GM21529 (cell line): ENCODE measurements around the gene HPSE2.
"Not testable (repeated sequence)": the region's sequence is repeated elsewhere in the genome, so short reads cannot be mapped to it uniquely, and the experiment has no call there.

Source experiments
- ATAC-seq: cut with Tn5 transposase; IDR thresholded peaks from one replicate; pipeline ENCODE4 v1.9.1; 2021; ENCODE audit not compliant: unreplicated experiment

HPSE2 gene

GRCh38 chr10:99010286-99010685 is 225.4 kb downstream of the HPSE2 start:
- no peak for ATAC-seq

- ATAC-seq, result no peak
Measured at GRCh38 chr10:99008054-99008453, 227.6 kb downstream of the HPSE2 start.

- ATAC-seq, result no peak
Measured at GRCh38 chr10:99007457-99007856, 228.2 kb downstream of the HPSE2 start.

- ATAC-seq, result no peak
Measured at GRCh38 chr10:99005254-99005653, 230.4 kb downstream of the HPSE2 start.

GRCh38 chr10:99004738-99005137 is 230.9 kb downstream of the HPSE2 start:
- no peak for ATAC-seq

GRCh38 chr10:99002392-99002791 is 233.3 kb downstream of the HPSE2 start:
- no peak for ATAC-seq

- no peak for ATAC-seq
Measured at GRCh38 chr10:98997596-98997995, 238.1 kb downstream of the HPSE2 start.

- ATAC-seq, result peak; percentile 61
Measured at GRCh38 chr10:98994030-98994429, 241.6 kb downstream of the HPSE2 start.

- ATAC-seq, result not testable (repeated sequence)
Measured at GRCh38 chr10:98983751-98984150, 251.9 kb downstream of the HPSE2 start.

- ATAC-seq, result no peak
Measured at GRCh38 chr10:98980353-98980752, 255.3 kb downstream of the HPSE2 start.

GRCh38 chr10:98971464-98971863 is 264.2 kb downstream of the HPSE2 start:
- ATAC-seq, result no peak

- no peak for ATAC-seq
Measured at GRCh38 chr10:98967601-98968000, 268.1 kb downstream of the HPSE2 start.

GRCh38 chr10:98963608-98964007 is 272.0 kb downstream of the HPSE2 start:
- ATAC-seq, result no peak

GRCh38 chr10:98959379-98959778 is 276.3 kb downstream of the HPSE2 start:
- no peak for ATAC-seq

- no peak for ATAC-seq
Measured at GRCh38 chr10:98957801-98958200, 277.9 kb downstream of the HPSE2 start.

GRCh38 chr10:98956576-98957260 is 278.9 kb downstream of the HPSE2 start:
- ATAC-seq, result no peak

- ATAC-seq, result no peak
Measured at GRCh38 chr10:98953251-98953650, 282.4 kb downstream of the HPSE2 start.

GRCh38 chr10:98951269-98952000 is 284.2 kb downstream of the HPSE2 start:
- no peak for ATAC-seq

GRCh38 chr10:98950106-98950505 is 285.5 kb downstream of the HPSE2 start:
- no peak for ATAC-seq

GRCh38 chr10:98949306-98949705 is 286.3 kb downstream of the HPSE2 start:
- ATAC-seq, result no peak

- ATAC-seq, result no peak
Measured at GRCh38 chr10:98943681-98944080, 292.0 kb downstream of the HPSE2 start.

GRCh38 chr10:98929709-98930108 is 305.9 kb downstream of the HPSE2 start:
- ATAC-seq, result no peak

GRCh38 chr10:98925651-98926050 is 310.0 kb downstream of the HPSE2 start:
- ATAC-seq, result no peak
